Activated CD8-positive, alpha-beta T cell treated with anti-CD3 and anti-CD28 coated beads, Interleukin-2, amount 10 ng/mL, durations not matched to agents 7 days and 5 days (primary cell): ENCODE measurements around the gene TRIP13. TPM values are rescaled to one million over a fixed set of nuclear protein-coding genes. Genes with fewer than 3 reads are reported as not detected.
"Not testable (repeated sequence)": the region's sequence is repeated elsewhere in the genome, so short reads cannot be mapped to it uniquely, and the experiment has no call there.

Experiments
- ATAC-seq: fragments of 150-1000 bp; cut with Tn5 transposase; one replicate; pipeline ENCODE4 v1.10.0; 2021; ENCODE audit warnings: moderate library complexity
- CTCF ChIA-PET: fragments of 350-600 bp; sonication (Branson Sonifier 250); formaldehyde crosslinking; loops from one replicate; lab custom pipeline; 2021; ENCODE audit warnings: antibody characterized with exemption; lab: Charles Lee
- POLR2A ChIA-PET: fragments of 350-600 bp; sonication (Branson Sonifier 250); formaldehyde crosslinking; loops from one replicate; lab custom pipeline; 2021; ENCODE audit warnings: antibody characterized with exemption; lab: Charles Lee
- DNase-seq: peaks from one replicate; pipeline ENCODE4 v3.0.0-alpha.2; 2020
- H3K27ac Mint-ChIP-seq: one replicate; pipeline ENCODE4 v1.8.0; 2021; ENCODE audit warnings: mild to moderate bottlenecking, mixed read lengths
- H3K27me3 Mint-ChIP-seq: one replicate; pipeline ENCODE4 v1.8.0; 2021; ENCODE audit warnings: low read depth, mixed read lengths
- H3K36me3 Mint-ChIP-seq: one replicate; pipeline ENCODE4 v1.8.0; 2021; ENCODE audit warnings: low read depth, mixed read lengths
- H3K4me1 Mint-ChIP-seq: one replicate; pipeline ENCODE4 v1.8.0; 2021; ENCODE audit warnings: low read depth, mixed read lengths
- H3K4me3 Mint-ChIP-seq: one replicate; pipeline ENCODE4 v1.8.0; 2021; ENCODE audit warnings: mild to moderate bottlenecking, mixed read lengths
- H3K9me3 Mint-ChIP-seq: one replicate; pipeline ENCODE4 v1.8.0; 2022; ENCODE audit warnings: mixed read lengths; ENCODE audit not compliant: insufficient read depth
- total RNA-seq, 2 experiments: library from RNA; stranded (reverse); gene quantifications; one replicate each; pipeline ENCODE4 v1.2.3, GENCODE V29; 2021

The TRIP13 gene
- total RNA-seq, 2 experiments from 2014 or later = 38.6 to 42.6 TPM

DNA sequence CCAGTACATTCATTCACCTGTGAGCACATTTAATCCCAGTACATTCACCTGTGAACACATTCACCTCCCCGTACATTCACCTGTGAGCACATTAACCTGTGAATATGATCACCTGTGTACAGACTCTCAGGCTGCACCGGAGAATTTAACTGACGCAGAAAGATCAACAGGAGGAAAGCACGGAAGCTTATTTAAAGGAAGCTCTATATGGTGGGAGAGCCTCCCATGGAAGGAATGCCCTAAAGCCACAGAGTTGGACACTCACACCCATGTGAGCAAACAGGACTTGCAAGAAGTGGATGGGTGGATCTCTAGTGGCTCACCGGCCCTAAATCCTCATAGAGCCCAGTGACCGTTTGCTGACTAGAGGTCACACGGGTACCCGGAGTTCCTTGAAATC, 38.2 kb downstream of the TRIP13 start:
- Mint-ChIP-seq H3K27ac (no peak overlapping the region), H3K36me3 (peaks cover 3% of the 10 kb centered on the region), H3K9me3 (no peaks in the 10 kb centered on the region), H3K4me3 (no peak overlapping the region), H3K27me3 (peaks cover 25% of the 10 kb centered on the region), H3K4me1 (peaks cover 30% of the 10 kb centered on the region)
- no peak for ATAC-seq
- POLR2A ChIA-PET = no interaction called here
- no peak for DNase-seq
- CTCF ChIA-PET = interaction anchor here (1.1 to 2.2 kb wide), 4 partner anchors 17 to 237 kb away, joined by 4 to 6 read pairs (median 4); no protein-coding TSS in a partner anchor

DNA sequence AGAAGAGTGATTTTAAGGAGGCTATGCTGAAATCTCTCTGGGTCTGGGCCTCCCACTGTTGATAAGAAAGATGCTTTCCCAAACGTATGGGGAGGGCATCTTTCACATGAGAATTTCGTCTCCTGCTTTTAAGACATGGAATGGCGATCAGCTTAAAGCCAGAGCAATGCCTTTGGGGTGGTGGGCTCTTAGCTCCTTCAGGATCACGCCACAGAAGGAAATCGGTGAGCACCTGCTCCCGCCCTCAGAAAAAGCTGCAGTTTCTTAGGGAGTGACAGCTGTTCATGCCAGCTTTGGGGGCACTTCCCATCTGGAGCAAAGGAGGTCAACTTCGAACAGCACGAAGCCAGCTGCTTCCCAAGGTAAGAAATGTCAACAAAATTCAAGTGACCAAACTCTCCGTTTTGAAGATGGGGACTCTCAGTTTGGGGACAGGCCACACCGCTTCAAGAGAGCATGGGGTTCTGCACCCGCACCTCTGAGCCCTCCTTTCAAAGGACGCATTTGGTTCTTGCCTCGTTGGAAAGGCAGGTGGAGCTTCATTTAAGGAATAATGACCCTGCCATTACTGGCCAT, 39.0 kb downstream of the TRIP13 start:
- DNase-seq = no peak
- no peak for ATAC-seq
- Mint-ChIP-seq H3K27ac (no peak overlapping the region), H3K27me3 (peaks cover 17% of the 10 kb centered on the region), H3K4me3 (no peak overlapping the region), H3K36me3 (peaks cover 3% of the 10 kb centered on the region), H3K9me3 (no peaks in the 10 kb centered on the region), H3K4me1 (peaks cover 34% of the 10 kb centered on the region)
- ChIA-PET POLR2A (interaction anchor here (1.1 to 1.2 kb wide), 2 partner anchors 11 to 25 kb away, joined by 3 to 4 read pairs; no protein-coding TSS in a partner anchor), CTCF (interaction anchor here (1.1 to 4.2 kb wide), 6 partner anchors 8 to 236 kb away, joined by 3 to 37 read pairs (median 4); no protein-coding TSS in a partner anchor)

DNA sequence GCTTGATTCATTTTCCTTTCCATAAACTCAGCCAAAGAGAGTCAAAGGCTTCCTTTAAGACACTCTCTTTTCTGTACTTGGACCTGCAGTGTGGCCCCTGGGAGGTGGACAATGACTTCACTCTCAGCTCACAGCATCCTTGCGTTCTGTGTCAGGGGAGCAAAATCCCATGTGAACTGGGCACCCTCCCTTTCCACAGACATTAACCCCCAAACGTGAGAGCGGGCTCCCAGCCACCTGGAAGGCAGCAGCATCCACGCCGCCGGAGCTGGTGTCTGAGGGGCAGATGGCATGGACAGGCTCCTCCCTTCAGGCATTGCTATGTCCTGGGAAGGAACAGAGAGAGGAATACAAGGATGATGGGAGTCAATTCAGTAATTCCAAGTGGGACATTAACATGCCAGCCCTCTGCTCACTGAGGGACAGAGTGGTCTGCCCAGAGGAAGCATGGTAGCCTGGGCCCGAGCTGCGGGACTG, 39.5 kb downstream of the TRIP13 start:
- POLR2A ChIA-PET = interaction anchor here (1.1 to 1.2 kb wide), 2 partner anchors 12 to 25 kb away, joined by 3 to 4 read pairs; no protein-coding TSS in a partner anchor
- Mint-ChIP-seq H3K4me3 (no peak overlapping the region), H3K9me3 (no peaks in the 10 kb centered on the region), H3K36me3 (peaks cover 3% of the 10 kb centered on the region), H3K4me1 (peaks cover 32% of the 10 kb centered on the region), H3K27me3 (peaks cover 17% of the 10 kb centered on the region), H3K27ac (no peak overlapping the region)
- CTCF ChIA-PET = interaction anchor here (0.9 to 4.2 kb wide), 8 partner anchors 8 to 235 kb away, joined by 3 to 37 read pairs (median 4); no protein-coding TSS in a partner anchor
- no peak for DNase-seq
- ATAC-seq = no peak

DNA sequence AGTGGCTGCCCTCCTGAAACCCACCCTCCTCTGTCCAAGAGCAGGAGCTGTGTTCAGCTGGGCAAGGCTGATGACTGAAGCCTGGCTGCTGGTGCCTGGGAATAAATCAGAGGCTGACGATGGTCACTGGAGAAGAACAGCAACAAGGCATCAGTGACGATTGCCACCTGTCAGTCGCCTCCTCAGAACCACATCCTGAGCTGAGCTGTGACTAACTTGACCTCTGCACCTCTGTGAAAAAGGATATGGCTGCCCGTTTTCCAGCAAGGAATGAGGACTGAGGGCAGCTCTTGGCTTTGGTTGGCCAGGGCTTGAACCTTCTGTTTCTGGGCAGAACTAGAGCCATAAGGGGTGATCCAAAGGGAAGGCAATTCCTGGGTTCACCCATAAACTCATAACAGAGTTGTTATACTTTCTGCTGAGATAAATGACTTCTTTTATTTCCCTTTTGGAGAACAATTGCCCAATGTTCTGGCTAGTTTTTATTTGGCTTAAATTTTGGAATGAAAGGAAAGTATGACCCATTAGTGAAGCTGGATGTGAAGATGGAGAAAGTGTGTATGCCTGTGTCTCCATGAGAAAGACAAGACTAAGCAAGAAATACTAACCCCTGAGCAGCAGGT, 40.1 kb downstream of the TRIP13 start:
- no peaks in the 10 kb centered on the region for H3K9me3 Mint-ChIP-seq
- peaks cover under 1% of the 10 kb centered on the region for H3K36me3 Mint-ChIP-seq
- DNase-seq (no peak), ATAC-seq (no peak)
- CTCF ChIA-PET = interaction anchor here (0.9 to 4.2 kb wide), 8 partner anchors 9 to 235 kb away, joined by 3 to 37 read pairs (median 4); no protein-coding TSS in a partner anchor
- peaks cover 13% of the 10 kb centered on the region for H3K27me3 Mint-ChIP-seq
- peaks cover 28% of the 10 kb centered on the region for H3K4me1 Mint-ChIP-seq
- peak overlapping the region; percentile 37 for H3K27ac Mint-ChIP-seq
- POLR2A ChIA-PET = interaction anchor here (1.1 to 1.2 kb wide), 2 partner anchors 12 to 24 kb away, joined by 3 to 4 read pairs; no protein-coding TSS in a partner anchor
- no peak overlapping the region for H3K4me3 Mint-ChIP-seq

DNA sequence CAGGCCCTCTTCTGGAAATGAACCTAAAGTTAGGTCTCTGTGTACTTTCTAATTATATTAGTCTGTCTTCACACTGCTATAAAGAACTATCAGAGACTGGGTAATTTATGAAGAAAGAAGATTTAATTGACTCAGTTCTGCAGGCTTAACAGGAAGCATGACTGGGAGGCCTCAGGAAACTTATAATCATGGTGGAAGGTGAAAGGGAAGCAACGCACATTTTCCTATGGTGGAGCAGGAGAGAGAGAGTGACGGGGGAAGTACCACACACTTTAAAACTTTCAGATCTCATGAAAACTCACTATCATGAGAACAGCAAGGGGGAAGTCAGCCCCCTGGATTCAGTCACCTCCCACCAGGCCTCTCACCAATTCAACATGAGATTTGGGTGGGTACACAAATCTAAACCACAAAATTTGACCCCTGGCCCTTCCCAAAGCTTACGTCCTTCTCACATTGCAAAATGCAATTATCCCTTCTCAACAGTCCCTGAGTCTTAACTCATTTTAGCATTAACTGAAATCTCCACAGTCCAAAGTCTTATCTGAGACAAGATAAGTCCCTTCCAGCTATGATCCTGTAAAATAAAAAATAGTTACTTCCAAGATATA, 40.7 kb downstream of the TRIP13 start:
- ATAC-seq (no peak), DNase-seq (no peak)
- H3K4me1 Mint-ChIP-seq = peaks cover 28% of the 10 kb centered on the region
- H3K27me3 Mint-ChIP-seq = peaks cover 9% of the 10 kb centered on the region
- no peak overlapping the region for H3K4me3 Mint-ChIP-seq
- H3K36me3 Mint-ChIP-seq = no peaks in the 10 kb centered on the region
- ChIA-PET CTCF (interaction anchor here (0.9 to 4.2 kb wide), 7 partner anchors 9 to 234 kb away, joined by 4 to 37 read pairs (median 6); no protein-coding TSS in a partner anchor), POLR2A (interaction anchor here (0.6 kb wide), 1 partner anchor 250 kb away, joined by 3 read pairs; no protein-coding TSS in a partner anchor)
- no peaks in the 10 kb centered on the region for H3K9me3 Mint-ChIP-seq
- no peak overlapping the region for H3K27ac Mint-ChIP-seq

DNA sequence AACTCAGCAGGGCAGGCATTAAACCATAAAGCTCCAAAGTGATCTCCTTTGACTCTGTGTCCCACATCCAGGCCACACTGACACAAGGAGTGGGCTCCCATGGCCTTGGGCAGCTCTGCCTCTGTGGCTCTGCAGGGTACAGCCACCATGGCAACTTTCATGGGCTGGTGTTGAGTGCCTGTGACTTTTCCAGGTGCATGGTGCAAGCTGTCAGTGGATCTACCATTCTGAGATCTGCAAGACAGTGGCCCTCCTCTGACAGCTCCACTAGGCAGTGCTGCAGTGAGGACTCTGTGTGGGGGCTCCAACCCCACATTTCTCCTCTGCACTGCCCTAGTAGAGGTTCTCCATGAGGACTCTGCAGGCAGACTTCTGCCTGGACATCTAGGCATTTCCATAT, 41.3 kb downstream of the TRIP13 start:
- H3K9me3 Mint-ChIP-seq, H3K27me3 Mint-ChIP-seq, H3K27ac Mint-ChIP-seq, ATAC-seq, DNase-seq, H3K4me3 Mint-ChIP-seq, H3K36me3 Mint-ChIP-seq: not testable (repeated sequence)
- H3K4me1 Mint-ChIP-seq = peaks cover 28% of the 10 kb centered on the region
- CTCF ChIA-PET = interaction anchor here (1.2 to 4.2 kb wide), 5 partner anchors 10 to 206 kb away, joined by 3 to 37 read pairs (median 13); no protein-coding TSS in a partner anchor
- POLR2A ChIA-PET = interaction anchor here (0.6 kb wide), 1 partner anchor 249 kb away, joined by 3 read pairs; no protein-coding TSS in a partner anchor

DNA sequence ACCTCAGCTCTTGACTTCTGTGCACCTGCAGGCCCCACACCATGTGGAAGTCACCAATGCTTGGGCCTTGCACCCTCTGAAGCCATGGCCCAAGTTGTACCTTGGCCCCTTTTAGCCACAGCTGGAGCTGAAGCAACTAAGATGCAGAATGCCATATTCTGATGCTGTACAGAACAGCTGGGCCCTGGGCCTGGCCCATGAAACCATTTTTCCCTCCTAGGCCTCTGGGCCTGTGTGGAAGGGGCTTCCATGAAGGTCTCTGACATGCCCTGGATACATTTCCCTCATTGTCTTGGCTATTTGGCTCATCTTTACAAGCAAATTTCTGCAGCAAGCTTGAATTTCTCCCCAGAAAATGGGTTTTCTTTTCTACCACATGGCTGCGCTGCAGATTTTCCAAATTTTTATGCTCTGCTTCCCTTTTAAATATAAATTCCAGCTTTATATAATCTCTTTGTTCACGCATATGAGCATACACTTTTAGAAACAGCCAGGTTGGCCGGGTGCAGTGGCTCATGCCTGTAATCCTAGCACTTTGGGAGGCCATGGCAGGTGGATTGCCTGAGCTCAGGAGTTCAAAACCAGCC, 41.8 kb downstream of the TRIP13 start:
- peaks cover 28% of the 10 kb centered on the region for H3K4me1 Mint-ChIP-seq
- CTCF ChIA-PET = interaction anchor here (0.7 to 4.2 kb wide), 5 partner anchors 11 to 206 kb away, joined by 3 to 37 read pairs (median 13); no protein-coding TSS in a partner anchor
- H3K36me3 Mint-ChIP-seq, H3K9me3 Mint-ChIP-seq, POLR2A ChIA-PET, H3K4me3 Mint-ChIP-seq, H3K27me3 Mint-ChIP-seq, H3K27ac Mint-ChIP-seq, ATAC-seq, DNase-seq: not testable (repeated sequence)

DNA sequence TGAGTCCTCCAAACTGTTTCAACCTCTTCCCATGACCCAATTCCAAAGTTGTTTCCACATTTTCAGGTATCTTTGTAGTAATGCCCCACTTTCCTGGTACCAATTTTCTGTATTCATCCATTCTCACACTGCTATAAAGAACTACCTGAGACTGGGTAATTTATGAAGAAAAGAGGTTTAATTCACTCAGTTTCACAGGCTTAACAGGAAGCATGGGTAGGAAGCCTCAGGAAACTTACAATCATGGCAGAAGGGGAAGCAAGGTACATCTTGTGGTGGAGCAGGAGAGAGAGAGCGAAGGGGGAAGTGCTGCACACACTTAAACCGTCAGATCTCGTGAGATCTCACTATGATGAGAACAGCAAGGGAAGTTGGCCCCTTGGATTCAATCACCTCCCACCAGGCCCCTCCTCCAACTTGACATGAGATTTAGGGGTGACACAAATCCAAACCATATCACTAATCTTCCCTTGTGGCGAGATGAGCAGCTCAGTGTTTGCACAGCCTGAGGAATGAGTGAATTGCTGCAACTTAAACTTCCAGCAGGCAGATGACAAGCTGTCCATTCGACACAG, 42.9 kb downstream of the TRIP13 start:
- H3K27me3 Mint-ChIP-seq = peaks cover 6% of the 10 kb centered on the region
- ATAC-seq = no peak
- no peak overlapping the region for H3K4me3 Mint-ChIP-seq

DNA sequence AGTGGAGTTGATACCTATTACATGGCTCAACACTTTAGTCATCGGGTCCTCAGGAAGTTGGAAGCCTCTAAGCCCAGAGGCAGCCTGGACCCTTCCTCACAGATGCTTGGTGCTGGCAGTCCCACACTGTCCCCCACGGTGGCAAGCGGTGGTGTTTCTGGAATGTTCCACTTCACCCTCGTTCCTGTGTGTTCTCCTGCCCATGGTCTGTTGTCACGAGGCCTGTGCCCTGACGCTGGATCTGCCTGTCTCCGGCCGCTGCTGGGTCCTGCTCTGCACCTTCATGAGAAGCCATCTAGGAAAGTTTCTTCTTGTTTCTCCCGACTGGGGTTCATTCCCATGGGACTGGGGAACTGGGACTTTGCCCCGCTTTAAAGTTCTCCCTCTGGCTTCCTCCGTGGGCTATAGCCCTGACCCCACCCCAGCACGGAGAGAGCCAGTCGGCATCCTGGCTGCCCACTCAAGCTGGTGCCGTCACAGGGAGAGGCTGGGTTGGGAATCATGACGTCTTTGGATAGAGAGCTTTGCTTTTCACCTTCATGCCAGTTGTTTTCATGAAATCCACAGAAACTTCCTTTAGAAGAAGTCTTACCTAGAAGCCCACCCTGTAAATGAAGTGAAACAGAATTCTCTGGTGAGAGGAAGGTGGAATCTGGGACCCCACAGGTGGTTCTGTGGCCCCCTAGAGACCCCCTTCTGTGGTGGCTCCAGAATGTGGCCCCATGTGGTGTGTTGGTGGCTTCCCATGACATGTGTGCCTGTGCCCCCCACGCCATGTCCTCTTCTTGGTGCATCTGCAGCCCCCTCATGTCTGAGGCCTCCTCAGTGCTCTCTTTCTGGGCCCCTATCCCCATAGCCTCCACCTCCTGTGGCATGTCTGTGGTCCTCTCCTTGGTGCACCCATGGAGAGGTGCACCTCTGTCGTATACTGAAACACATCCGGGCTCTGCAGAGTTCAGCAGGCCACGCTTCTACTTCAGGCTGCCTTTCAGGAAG, 43.8 kb downstream of the TRIP13 start:
- Mint-ChIP-seq H3K27me3 (peaks cover 10% of the 10 kb centered on the region), H3K4me1 (peaks cover 28% of the 10 kb centered on the region), H3K4me3 (no peak overlapping the region), H3K27ac (no peak overlapping the region), H3K9me3 (no peaks in the 10 kb centered on the region), H3K36me3 (no peaks in the 10 kb centered on the region)
- ATAC-seq (no peak), DNase-seq (no peak)
- POLR2A ChIA-PET = no interaction called here
- CTCF ChIA-PET = interaction anchor here (0.9 to 2.2 kb wide), 2 partner anchors 13 to 74 kb away, joined by 5 to 7 read pairs; no protein-coding TSS in a partner anchor

More for the DNA sequence above, 42.9 kb downstream of the TRIP13 start:
- Mint-ChIP-seq H3K36me3 (no peaks in the 10 kb centered on the region), H3K9me3 (no peaks in the 10 kb centered on the region), H3K27ac (no peak overlapping the region), H3K4me1 (peaks cover 28% of the 10 kb centered on the region)
- no peak for DNase-seq
- CTCF ChIA-PET = interaction anchor here (1.7 to 4.2 kb wide), 4 partner anchors 12 to 205 kb away, joined by 7 to 37 read pairs (median 16); no protein-coding TSS in a partner anchor
- POLR2A ChIA-PET = no interaction called here
